Karpas-422 (cell line): ENCODE measurements around the gene UBE2QL1. TPM values are rescaled to one million over a fixed set of nuclear protein-coding genes. Genes with fewer than 3 reads are reported as not detected.

Experiments used
- DNase-seq: peaks from one replicate; pipeline ENCODE4 v3.0.0-alpha.2; 2015
- H2AFZ ChIP-seq: fragments of 200-600 bp; sonication (generic); 2 replicates; pipeline ENCODE4 v1.6.1; 2014; ENCODE audit warnings: antibody characterized with exemption, low read length, mixed read lengths
- H3K27ac ChIP-seq: fragments of 200-600 bp; sonication (generic); 2 replicates; pipeline ENCODE4 v1.5.1; 2014; ENCODE audit warnings: mild to moderate bottlenecking, low read length, moderate library complexity
- H3K27me3 ChIP-seq: fragments of 200-600 bp; sonication (generic); 2 replicates; pipeline ENCODE4 v1.6.1; 2014; ENCODE audit warnings: low read length, mixed read lengths
- H3K36me3 ChIP-seq: fragments of 200-600 bp; sonication (generic); 2 replicates; pipeline ENCODE4 v1.6.1; 2014; ENCODE audit warnings: low read length, mixed read lengths; ENCODE audit not compliant: insufficient read depth
- H3K4me1 ChIP-seq: fragments of 200-600 bp; sonication (generic); 2 replicates; pipeline ENCODE4 v1.6.1; 2014; ENCODE audit warnings: mild to moderate bottlenecking, low read length, mixed read lengths
- H3K4me2 ChIP-seq: fragments of 200-600 bp; sonication (generic); 2 replicates; pipeline ENCODE4 v1.6.1; 2014; ENCODE audit warnings: low read length, low read depth, mild to moderate bottlenecking; ENCODE audit not compliant: poor library complexity, severe bottlenecking
- H3K4me3 ChIP-seq: fragments of 200-600 bp; sonication (generic); 2 replicates; pipeline ENCODE4 v1.5.1; 2014; ENCODE audit warnings: mild to moderate bottlenecking, antibody characterized with exemption, low read length, mixed read lengths
- H3K79me2 ChIP-seq: fragments of 200-600 bp; sonication (generic); 2 replicates; pipeline ENCODE4 v1.6.1; 2014; ENCODE audit warnings: mild to moderate bottlenecking, low read length, mixed read lengths
- H3K9ac ChIP-seq: fragments of 200-600 bp; sonication (generic); 2 replicates; pipeline ENCODE4 v1.6.0; 2014; ENCODE audit warnings: low read length
- H3K9me2 ChIP-seq: fragments of 200-600 bp; sonication (generic), shearing (Covaris generic); replicated peaks from 2 replicates; pipeline ENCODE4 v1.6.0; 2014; ENCODE audit warnings: mild to moderate bottlenecking, low read length, moderate library complexity; ENCODE audit not compliant: insufficient read depth
- H3K9me3 ChIP-seq: fragments of 300-700, 200-600 bp; sonication (generic); 2 replicates; pipeline ENCODE4 v1.6.1; 2014; ENCODE audit warnings: low read length, mixed read lengths
- H4K20me1 ChIP-seq: fragments of 200-600 bp; sonication (generic); 2 replicates; pipeline ENCODE4 v1.6.1; 2014; ENCODE audit warnings: mild to moderate bottlenecking, antibody characterized with exemption, low read length, low read depth; ENCODE audit not compliant: insufficient read depth
- total RNA-seq: library from RNA; depleted of rRNA; stranded (reverse); fragments of >200 nt; shearing (Covaris generic); gene quantifications from 2 replicates; pipeline ENCODE4 v1.2.3, GENCODE V29; 2014; ENCODE audit warnings: low replicate concordance

Gene UBE2QL1
- total RNA-seq, 1 experiment from 2014 or later, result not detected

DNA sequence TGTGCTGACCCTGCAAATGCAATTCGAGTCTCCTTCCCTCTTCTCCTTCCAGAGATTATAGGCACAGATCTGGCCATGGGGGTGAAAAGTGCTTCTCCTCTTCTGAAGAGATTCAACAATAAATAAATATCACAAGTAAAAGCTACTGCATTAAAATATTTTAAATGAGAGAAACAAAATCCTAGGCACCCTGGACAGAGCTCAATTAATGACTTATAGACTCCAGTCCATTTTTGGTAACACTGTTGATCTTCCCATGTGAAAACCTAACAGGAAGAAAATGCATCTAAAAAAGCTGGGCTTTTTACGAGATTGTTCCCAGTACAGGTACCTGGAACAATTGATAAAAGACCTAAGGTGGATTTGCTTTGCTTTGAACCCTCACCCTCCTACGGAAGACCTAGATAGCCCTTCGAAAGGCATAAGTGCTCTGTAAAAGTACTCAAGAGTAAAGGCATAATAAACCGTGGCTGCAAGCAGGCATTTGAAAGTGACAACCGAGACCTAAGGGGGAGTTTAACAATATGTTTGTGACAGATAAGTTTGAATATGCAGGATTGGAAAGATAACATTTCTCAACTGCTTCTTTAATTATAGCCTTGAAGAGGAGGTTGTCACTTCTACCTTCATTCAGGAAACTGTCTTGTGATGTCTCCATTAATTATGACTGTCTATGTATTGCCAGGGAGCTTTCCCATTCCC is 41.0 kb upstream of the UBE2QL1 start:
- Histone ChIP-seq H4K20me1 (no peaks in the 10 kb centered on the region), H2AFZ (no peak overlapping the region), H3K36me3 (no peaks in the 10 kb centered on the region), H3K9me3 (no peaks in the 10 kb centered on the region), H3K27me3 (no peaks in the 10 kb centered on the region), H3K4me3 (no peak overlapping the region), H3K9ac (no peak overlapping the region), H3K79me2 (no peaks in the 10 kb centered on the region), H3K4me1 (peaks cover 7% of the 10 kb centered on the region), H3K4me2 (no peak overlapping the region), H3K9me2 (no peaks in the 10 kb centered on the region), H3K27ac (no peak overlapping the region)
- no peak for DNase-seq

DNA sequence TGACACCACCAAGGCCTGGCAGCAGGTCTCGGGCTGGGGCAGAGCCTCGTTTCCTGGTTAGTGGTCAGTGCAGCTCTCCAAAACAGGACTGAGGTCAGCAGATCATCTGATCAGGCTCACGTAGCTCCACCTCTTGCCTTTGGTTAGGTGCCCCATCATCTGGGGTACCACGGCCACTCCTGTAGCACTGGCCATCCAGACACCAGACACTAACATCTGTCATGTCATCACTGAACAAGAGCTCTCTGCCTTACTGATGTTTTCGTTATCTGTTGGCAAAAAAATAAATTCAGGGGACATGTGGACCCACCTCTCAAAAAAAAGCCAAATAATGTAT is 40.4 kb upstream of the UBE2QL1 start:
- Histone ChIP-seq H4K20me1 (no peaks in the 10 kb centered on the region), H3K27me3 (no peaks in the 10 kb centered on the region), H3K27ac (no peak overlapping the region), H3K4me1 (peaks cover 2% of the 10 kb centered on the region), H3K9me3 (no peaks in the 10 kb centered on the region), H3K4me3 (no peak overlapping the region), H3K9me2 (no peaks in the 10 kb centered on the region), H3K79me2 (no peaks in the 10 kb centered on the region), H3K36me3 (no peaks in the 10 kb centered on the region), H3K9ac (no peak overlapping the region), H3K4me2 (no peak overlapping the region), H2AFZ (no peak overlapping the region)
- no peak for DNase-seq

DNA sequence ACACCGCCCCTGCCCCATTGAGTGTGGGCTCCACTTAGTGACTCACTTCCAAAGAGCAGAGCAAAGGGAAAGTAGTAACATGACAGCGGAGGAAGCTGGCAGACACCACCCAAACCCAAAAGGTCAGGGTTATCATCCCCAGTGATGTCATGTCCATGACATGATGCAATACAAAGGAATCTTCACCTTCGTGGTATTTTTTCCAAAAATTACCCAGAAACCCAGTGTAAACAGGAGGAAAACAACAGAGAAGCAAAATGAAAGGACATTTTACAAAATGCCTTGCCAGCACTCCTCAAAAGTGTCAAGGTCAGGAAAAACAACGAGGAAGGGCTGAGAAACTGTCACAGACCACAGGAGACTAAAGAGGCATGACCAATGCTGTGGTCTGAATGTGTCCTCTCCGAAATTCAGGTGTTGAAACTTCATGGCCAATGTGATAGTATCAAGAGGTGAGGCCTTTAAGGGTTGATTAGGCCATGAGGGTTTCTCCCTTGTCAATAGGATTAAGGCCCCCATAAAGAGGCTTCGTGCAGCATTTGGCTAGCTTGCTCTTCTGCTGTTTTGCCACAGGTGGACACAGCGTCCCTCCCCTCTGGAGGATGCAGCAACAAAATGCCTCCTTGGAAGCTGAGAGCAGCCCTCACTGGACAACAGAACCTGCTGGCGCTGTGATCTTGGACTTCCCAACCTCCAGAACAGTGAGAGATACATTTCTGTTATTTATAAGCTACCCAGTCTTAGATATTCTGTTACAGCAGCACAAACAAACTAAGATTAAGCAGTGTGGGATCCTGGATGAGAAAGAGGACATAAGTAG is 39.8 kb upstream of the UBE2QL1 start:
- no peaks in the 10 kb centered on the region for H3K27me3 ChIP-seq
- no peaks in the 10 kb centered on the region for H3K9me3 ChIP-seq
- no peaks in the 10 kb centered on the region for H3K9me2 ChIP-seq
- no peak for DNase-seq
- no peak overlapping the region for H3K9ac ChIP-seq
- H3K36me3 ChIP-seq, result no peaks in the 10 kb centered on the region
- H4K20me1 ChIP-seq, result no peaks in the 10 kb centered on the region
- no peak overlapping the region for H3K27ac ChIP-seq
- H3K4me1 ChIP-seq, result no peaks in the 10 kb centered on the region
- no peaks in the 10 kb centered on the region for H3K79me2 ChIP-seq
- H3K4me2 ChIP-seq, result no peak overlapping the region
- no peak overlapping the region for H2AFZ ChIP-seq
- H3K4me3 ChIP-seq, result no peak overlapping the region

DNA sequence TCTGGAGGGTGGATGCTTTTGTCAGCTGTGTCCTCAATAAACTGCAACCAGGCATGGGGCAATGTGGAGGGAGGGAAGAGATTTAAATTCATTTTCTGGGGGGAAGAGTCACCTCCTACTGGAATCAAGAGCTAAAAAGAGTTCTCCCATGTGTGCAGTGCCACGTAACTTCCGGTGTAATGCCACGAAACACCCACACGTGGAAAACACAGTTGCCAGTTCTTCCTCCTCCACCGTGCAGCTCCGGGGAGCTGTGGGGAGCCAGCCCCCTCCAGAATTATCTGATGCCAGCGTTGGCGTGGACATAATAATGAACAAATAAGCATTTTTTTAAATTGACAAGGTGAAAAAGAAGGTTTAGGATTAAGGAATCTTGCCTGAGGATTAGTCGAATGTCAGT is 38.2 kb upstream of the UBE2QL1 start:
- Histone ChIP-seq H3K27ac (no peak overlapping the region), H2AFZ (no peak overlapping the region), H3K79me2 (no peaks in the 10 kb centered on the region), H3K4me2 (no peak overlapping the region), H3K27me3 (no peaks in the 10 kb centered on the region), H3K4me1 (no peaks in the 10 kb centered on the region), H3K36me3 (no peaks in the 10 kb centered on the region), H3K9me2 (no peaks in the 10 kb centered on the region), H3K9ac (no peak overlapping the region), H4K20me1 (no peaks in the 10 kb centered on the region), H3K4me3 (no peak overlapping the region), H3K9me3 (no peaks in the 10 kb centered on the region)
- DNase-seq, result no peak

DNA sequence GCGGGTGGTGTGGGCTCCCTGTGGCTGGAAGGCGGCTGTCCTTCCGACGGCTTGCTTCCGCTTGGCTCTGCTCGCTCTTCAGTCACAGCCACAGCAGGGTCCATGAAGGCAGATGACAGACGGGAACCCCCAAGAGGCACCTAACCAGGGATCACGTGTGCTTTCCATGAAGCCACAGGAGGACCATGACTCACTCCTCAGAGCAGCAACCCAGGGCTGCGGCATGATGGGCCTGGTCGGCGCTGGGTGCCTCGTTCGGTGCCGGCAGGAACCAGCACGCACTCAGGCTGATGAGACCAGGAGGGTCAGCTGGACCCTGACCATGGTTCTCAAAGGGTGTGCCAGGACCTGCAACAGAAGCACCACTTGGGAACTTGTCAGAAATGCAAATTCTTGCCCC is 37.5 kb upstream of the UBE2QL1 start:
- Histone ChIP-seq H2AFZ (no peak overlapping the region), H3K36me3 (no peaks in the 10 kb centered on the region), H4K20me1 (no peaks in the 10 kb centered on the region), H3K4me3 (no peak overlapping the region), H3K9me3 (no peaks in the 10 kb centered on the region), H3K4me2 (no peak overlapping the region), H3K4me1 (no peaks in the 10 kb centered on the region), H3K27ac (no peak overlapping the region), H3K9me2 (no peaks in the 10 kb centered on the region), H3K9ac (no peak overlapping the region), H3K79me2 (no peaks in the 10 kb centered on the region), H3K27me3 (no peaks in the 10 kb centered on the region)
- no peak for DNase-seq

DNA sequence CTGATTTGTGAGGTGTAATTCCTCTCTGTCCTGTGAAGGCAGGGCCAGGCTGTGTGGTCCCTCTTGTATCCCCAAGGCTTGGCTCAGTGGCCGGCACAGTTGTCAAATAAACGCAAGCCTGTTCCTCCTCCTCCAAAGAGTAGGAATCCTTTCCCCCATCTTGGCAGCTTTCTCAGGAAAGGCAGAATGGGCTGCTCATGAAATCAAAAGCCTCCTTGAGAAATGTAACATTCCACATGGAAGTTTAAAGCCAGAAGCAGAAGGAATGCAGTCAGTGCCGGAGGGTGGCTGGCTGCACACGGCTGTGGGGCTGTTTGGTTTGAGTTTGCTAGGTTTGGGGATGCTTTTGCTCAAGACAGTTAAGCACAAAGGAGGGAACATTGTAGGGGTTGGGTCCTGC is 35.8 kb upstream of the UBE2QL1 start:
- no peak for DNase-seq
- no peak overlapping the region for H3K4me2 ChIP-seq
- no peak overlapping the region for H2AFZ ChIP-seq
- no peaks in the 10 kb centered on the region for H4K20me1 ChIP-seq
- H3K79me2 ChIP-seq, result no peaks in the 10 kb centered on the region
- H3K4me3 ChIP-seq, result no peak overlapping the region
- no peaks in the 10 kb centered on the region for H3K4me1 ChIP-seq
- no peaks in the 10 kb centered on the region for H3K36me3 ChIP-seq
- no peak overlapping the region for H3K27ac ChIP-seq
- H3K9ac ChIP-seq, result no peak overlapping the region
- no peaks in the 10 kb centered on the region for H3K27me3 ChIP-seq
- H3K9me3 ChIP-seq, result no peaks in the 10 kb centered on the region
- no peaks in the 10 kb centered on the region for H3K9me2 ChIP-seq

DNA sequence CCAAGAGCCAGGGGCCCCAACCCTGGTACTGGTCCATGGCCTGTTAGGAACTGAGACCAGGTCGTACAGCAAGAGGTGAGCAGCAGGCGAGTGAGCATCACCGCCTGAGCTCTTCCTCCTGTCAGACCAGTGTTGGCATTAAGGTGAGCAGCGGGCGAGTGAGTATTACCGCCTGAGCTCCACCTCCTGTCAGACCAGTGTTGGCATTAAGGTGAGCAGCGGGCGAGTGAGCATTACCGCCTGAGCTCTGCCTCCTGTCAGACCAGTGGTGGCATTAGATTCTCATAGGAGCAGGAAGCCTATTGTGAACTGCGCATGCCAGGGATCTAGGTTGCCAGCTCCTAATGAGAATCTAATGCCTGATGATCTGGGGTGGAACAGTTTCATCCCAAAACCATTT is 31.0 kb upstream of the UBE2QL1 start:
- no peaks in the 10 kb centered on the region for H3K9me2 ChIP-seq
- H2AFZ ChIP-seq, result no peak overlapping the region

DNA sequence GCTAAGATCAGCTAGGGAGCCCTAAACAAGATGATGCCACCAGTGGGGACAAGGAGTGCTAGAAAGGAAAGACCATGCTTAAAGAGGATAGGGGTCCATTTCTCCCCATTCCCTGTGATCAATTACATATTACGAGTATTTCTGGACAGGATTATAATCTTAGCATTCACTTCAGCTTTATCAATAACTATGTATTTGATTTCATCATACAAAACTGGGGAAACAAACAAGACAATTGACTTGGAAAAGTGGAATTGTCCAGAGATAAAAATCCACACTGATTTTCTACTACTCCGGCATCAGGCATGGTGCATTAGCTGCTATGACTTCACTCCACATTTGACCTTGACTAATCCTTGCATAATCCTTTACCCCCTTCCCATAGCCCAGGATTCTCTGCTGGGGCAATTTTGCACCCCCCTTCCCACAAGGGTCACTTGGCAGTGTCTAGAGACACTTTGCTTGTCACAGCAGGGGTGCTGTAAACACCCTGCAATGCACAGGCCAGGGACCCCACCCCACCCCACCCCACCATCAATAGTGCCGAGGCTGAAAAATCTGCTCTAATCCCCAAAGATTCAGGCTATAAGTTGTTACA is 29.9 kb upstream of the UBE2QL1 start:
- Histone ChIP-seq H4K20me1 (no peaks in the 10 kb centered on the region), H3K79me2 (no peaks in the 10 kb centered on the region), H3K4me3 (no peak overlapping the region), H3K36me3 (no peaks in the 10 kb centered on the region), H3K9ac (no peak overlapping the region), H3K27me3 (no peaks in the 10 kb centered on the region), H3K9me2 (no peaks in the 10 kb centered on the region), H3K27ac (no peak overlapping the region), H3K4me1 (no peaks in the 10 kb centered on the region), H3K4me2 (no peak overlapping the region), H3K9me3 (no peaks in the 10 kb centered on the region), H2AFZ (no peak overlapping the region)
- DNase-seq, result no peak

More for the DNA sequence above, 31.0 kb upstream of the UBE2QL1 start:
- no peaks in the 10 kb centered on the region for H3K4me1 ChIP-seq
- no peaks in the 10 kb centered on the region for H4K20me1 ChIP-seq
- no peaks in the 10 kb centered on the region for H3K79me2 ChIP-seq
- H3K4me2 ChIP-seq, result no peak overlapping the region
- H3K27me3 ChIP-seq, result no peaks in the 10 kb centered on the region
- no peak overlapping the region for H3K9ac ChIP-seq
- H3K4me3 ChIP-seq, result no peak overlapping the region
- no peaks in the 10 kb centered on the region for H3K36me3 ChIP-seq
- no peak overlapping the region for H3K27ac ChIP-seq
- no peaks in the 10 kb centered on the region for H3K9me3 ChIP-seq
- no peak for DNase-seq
